ENCODE results near the gene DNTT.

Gene DNTT

GRCh38 chr10:96344178-96344577 lies 39.9 kb downstream of the DNTT start:
- Histone ChIP-seq H3K27me3 (ENCODE audit: insufficient read depth, poor library complexity, severe bottlenecking) (no peaks in the 10 kb centered on the region), H3K4me3 (ENCODE audit: severe bottlenecking) (no peak overlapping the region), H3K27ac (ENCODE audit: poor library complexity, severe bottlenecking) (no peak overlapping the region), H3K4me1 (ENCODE audit: insufficient read depth, poor library complexity, severe bottlenecking) (no peaks in the 10 kb centered on the region), H3K36me3 (ENCODE audit: low read depth) (no peaks in the 10 kb centered on the region), H3K9me3 (ENCODE audit: severe bottlenecking) (peaks cover 2% of the 10 kb centered on the region)
- TF ChIP-seq CTCF (IDR thresholded peaks at IDR 0.05; ENCODE audit: poor library complexity, severe bottlenecking) = no peak
- no peak for DNase-seq (ENCODE audit: low spot score)
- ATAC-seq (ENCODE audit: low read depth) = no peak

- no peak for TF ChIP-seq CTCF (IDR thresholded peaks at IDR 0.05; ENCODE audit: poor library complexity, severe bottlenecking)
- no peak overlapping the region for H3K27ac ChIP-seq (ENCODE audit: poor library complexity, severe bottlenecking)
- no peaks in the 10 kb centered on the region for H3K36me3 ChIP-seq (ENCODE audit: low read depth)
- DNase-seq (ENCODE audit: low spot score) = no peak
- peaks cover 2% of the 10 kb centered on the region for H3K9me3 ChIP-seq (ENCODE audit: severe bottlenecking)
- H3K4me1 ChIP-seq (ENCODE audit: insufficient read depth, poor library complexity, severe bottlenecking) = no peaks in the 10 kb centered on the region
- H3K4me3 ChIP-seq (ENCODE audit: severe bottlenecking) = no peak overlapping the region
- ATAC-seq (ENCODE audit: low read depth) = no peak
- no peaks in the 10 kb centered on the region for H3K27me3 ChIP-seq (ENCODE audit: insufficient read depth, poor library complexity, severe bottlenecking)
Measured at GRCh38 chr10:96345222-96345621, 41.0 kb downstream of the DNTT start.

- DNase-seq (ENCODE audit: low spot score) (no peak), ATAC-seq (ENCODE audit: low read depth) (no peak)
- TF ChIP-seq CTCF (IDR thresholded peaks at IDR 0.05; ENCODE audit: poor library complexity, severe bottlenecking) = no peak
- peaks cover 2% of the 10 kb centered on the region for H3K9me3 ChIP-seq (ENCODE audit: severe bottlenecking)
- H3K4me3 ChIP-seq (ENCODE audit: severe bottlenecking) = no peak overlapping the region
- H3K4me1 ChIP-seq (ENCODE audit: insufficient read depth, poor library complexity, severe bottlenecking) = no peaks in the 10 kb centered on the region
- no peaks in the 10 kb centered on the region for H3K27me3 ChIP-seq (ENCODE audit: insufficient read depth, poor library complexity, severe bottlenecking)
- no peak overlapping the region for H3K27ac ChIP-seq (ENCODE audit: poor library complexity, severe bottlenecking)
- no peaks in the 10 kb centered on the region for H3K36me3 ChIP-seq (ENCODE audit: low read depth)
Measured at GRCh38 chr10:96346295-96346694, 42.1 kb downstream of the DNTT start.

GRCh38 chr10:96352027-96352426 lies 47.8 kb downstream of the DNTT start:
- H3K27me3 ChIP-seq (ENCODE audit: insufficient read depth, poor library complexity, severe bottlenecking) = peaks cover 3% of the 10 kb centered on the region
- ATAC-seq (ENCODE audit: low read depth) = no peak
- no peak overlapping the region for H3K4me3 ChIP-seq (ENCODE audit: severe bottlenecking)
- H3K27ac ChIP-seq (ENCODE audit: poor library complexity, severe bottlenecking) = no peak overlapping the region
- DNase-seq (ENCODE audit: low spot score) = no peak
- no peaks in the 10 kb centered on the region for H3K9me3 ChIP-seq (ENCODE audit: severe bottlenecking)
- TF ChIP-seq CTCF (IDR thresholded peaks at IDR 0.05; ENCODE audit: poor library complexity, severe bottlenecking) = no peak
- no peaks in the 10 kb centered on the region for H3K36me3 ChIP-seq (ENCODE audit: low read depth)
- no peaks in the 10 kb centered on the region for H3K4me1 ChIP-seq (ENCODE audit: insufficient read depth, poor library complexity, severe bottlenecking)

DNA sequence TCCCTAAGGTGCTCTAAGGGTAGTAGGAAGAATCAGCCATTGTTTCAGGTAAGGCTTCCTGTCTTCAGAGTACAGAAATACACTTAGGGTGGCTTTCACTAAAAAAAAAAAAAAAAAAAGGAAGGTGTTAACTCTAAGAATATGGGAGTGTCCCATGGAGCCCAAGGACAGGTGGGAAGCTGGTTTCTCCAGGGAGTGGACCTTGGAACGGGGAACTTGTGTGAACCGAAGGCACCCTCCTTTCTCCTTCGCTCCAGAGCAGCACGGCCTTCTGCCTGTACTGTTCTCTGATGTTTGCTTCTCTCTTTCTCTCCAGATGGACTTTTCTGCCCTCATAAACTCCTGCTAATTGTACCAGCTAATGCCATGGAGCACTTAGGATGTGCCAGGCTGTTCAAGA lies 48.3 kb downstream of the DNTT start:
- Histone ChIP-seq H3K9me3 (ENCODE audit: severe bottlenecking) (no peaks in the 10 kb centered on the region), H3K27ac (ENCODE audit: poor library complexity, severe bottlenecking) (no peak overlapping the region), H3K27me3 (ENCODE audit: insufficient read depth, poor library complexity, severe bottlenecking) (peaks cover 3% of the 10 kb centered on the region), H3K4me1 (ENCODE audit: insufficient read depth, poor library complexity, severe bottlenecking) (no peaks in the 10 kb centered on the region), H3K36me3 (ENCODE audit: low read depth) (no peaks in the 10 kb centered on the region), H3K4me3 (ENCODE audit: severe bottlenecking) (no peak overlapping the region)
- no peak for TF ChIP-seq CTCF (IDR thresholded peaks at IDR 0.05; ENCODE audit: poor library complexity, severe bottlenecking)
- ATAC-seq (ENCODE audit: low read depth) = no peak
- no peak for DNase-seq (ENCODE audit: low spot score)
